Stimulated activated naive CD8-positive, alpha-beta T cell treated with anti-CD3 and anti-CD28 coated beads, Interleukin-15, Interleukin-2, amounts not matched to agents 100 ng/mL and 50 ng/mL, for 24 hours (primary cell): ENCODE results near the gene NCAM2.
A peak's percentile ranks its signal among the peaks of the same experiment; 100 is the strongest.

Experiments used
- H3K27ac Mint-ChIP-seq: one replicate; pipeline ENCODE4 v1.8.0; 2021; ENCODE audit warnings: mild to moderate bottlenecking, mixed read lengths
- H3K27me3 Mint-ChIP-seq: one replicate; pipeline ENCODE4 v1.8.0; 2021; ENCODE audit warnings: mixed read lengths
- H3K36me3 Mint-ChIP-seq: one replicate; pipeline ENCODE4 v1.8.0; 2021; ENCODE audit warnings: low read depth, mixed read lengths
- H3K4me1 Mint-ChIP-seq: one replicate; pipeline ENCODE4 v1.8.0; 2021; ENCODE audit warnings: low read depth, mixed read lengths
- H3K4me3 Mint-ChIP-seq: one replicate; pipeline ENCODE4 v1.8.0; 2021; ENCODE audit warnings: mild to moderate bottlenecking, mixed read lengths
- H3K9me3 Mint-ChIP-seq: one replicate; pipeline ENCODE4 v1.8.0; 2021; ENCODE audit warnings: mixed read lengths

NCAM2 gene

DNA sequence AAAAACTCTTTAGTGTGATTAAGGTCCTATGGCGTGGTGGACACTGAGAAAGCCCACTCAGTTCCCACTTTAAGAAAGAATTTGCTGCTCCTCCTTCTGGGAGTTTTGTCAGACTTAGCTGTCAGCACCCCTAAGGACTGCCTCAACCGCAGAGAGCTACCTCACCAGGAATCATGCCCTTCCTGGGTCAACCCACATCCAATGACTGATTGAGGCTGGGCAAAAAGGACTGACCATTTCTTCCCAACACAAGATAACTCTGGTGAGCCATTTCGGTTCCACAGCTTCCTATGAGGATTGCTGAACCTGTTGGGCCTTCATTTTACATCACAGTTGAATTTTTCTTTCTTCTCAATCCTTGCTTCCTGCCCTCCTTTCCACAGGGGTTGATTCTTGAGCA is 197.9 kb downstream of the NCAM2 start:
- Mint-ChIP-seq H3K4me1 (peaks cover 17% of the 10 kb centered on the region), H3K36me3 (no peaks in the 10 kb centered on the region), H3K27ac (no peak overlapping the region), H3K4me3 (no peak overlapping the region), H3K9me3 (peaks cover 7% of the 10 kb centered on the region), H3K27me3 (no peaks in the 10 kb centered on the region)

DNA sequence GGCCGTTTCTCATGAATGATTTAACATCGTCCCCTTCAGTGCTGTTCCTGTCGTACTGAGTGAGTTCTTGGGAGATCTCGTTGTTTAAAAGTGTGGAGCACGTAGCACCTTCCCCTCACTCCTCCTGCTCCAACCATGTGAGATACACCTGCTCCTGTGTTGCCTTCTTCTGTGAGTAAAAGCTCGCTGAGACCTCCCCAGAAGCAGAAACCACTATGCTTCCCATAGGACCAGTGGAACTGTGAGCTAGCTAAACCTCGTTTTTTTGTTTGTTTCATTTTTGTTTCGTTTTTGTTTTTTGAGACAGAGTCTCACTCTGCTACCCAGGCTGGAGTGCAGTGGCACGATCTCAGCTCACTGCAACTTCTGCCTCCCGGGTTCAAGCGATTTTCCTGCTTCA is 198.6 kb downstream of the NCAM2 start:
- H3K9me3 Mint-ChIP-seq, result peaks cover 7% of the 10 kb centered on the region
- H3K4me3 Mint-ChIP-seq, result no peak overlapping the region
- H3K4me1 Mint-ChIP-seq, result peaks cover 24% of the 10 kb centered on the region
- H3K36me3 Mint-ChIP-seq, result no peaks in the 10 kb centered on the region
- H3K27me3 Mint-ChIP-seq, result no peaks in the 10 kb centered on the region
- no peak overlapping the region for H3K27ac Mint-ChIP-seq

DNA sequence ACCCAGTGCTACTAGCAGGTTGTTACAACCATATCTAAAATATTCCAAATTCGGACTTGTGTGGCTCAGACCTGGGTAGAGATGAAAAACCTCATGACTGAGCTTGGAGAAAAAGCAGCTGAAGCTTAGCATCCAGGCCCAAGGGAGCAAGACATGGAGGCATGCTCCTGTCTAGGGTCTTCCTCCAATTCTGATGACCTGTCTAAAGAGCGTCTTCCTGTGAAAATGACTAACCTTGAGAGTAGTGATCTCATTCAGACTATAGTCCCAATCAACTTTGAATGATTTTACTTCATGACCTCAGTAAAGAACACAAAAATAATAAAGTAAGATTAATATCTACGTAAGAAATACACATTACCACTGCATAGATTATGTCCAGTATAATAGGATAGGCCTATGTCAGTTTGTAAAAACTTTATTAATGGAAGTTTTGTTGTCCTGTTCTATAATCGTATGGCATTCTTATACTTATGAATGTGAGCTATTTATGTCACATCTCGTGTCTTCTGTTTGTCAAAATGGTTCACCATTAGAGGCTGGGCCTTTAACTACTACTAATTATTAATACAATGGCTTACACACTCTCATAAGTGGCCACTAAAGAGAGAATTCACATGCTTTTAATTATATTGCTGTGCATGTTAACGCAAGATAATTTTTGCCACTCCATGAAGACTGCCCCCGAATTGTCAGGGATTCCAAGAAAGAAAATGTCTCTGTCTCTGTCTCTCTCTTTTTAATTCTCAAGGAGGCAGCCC is 201.3 kb downstream of the NCAM2 start:
- H3K27ac Mint-ChIP-seq, result peak overlapping the region; percentile 45

DNA sequence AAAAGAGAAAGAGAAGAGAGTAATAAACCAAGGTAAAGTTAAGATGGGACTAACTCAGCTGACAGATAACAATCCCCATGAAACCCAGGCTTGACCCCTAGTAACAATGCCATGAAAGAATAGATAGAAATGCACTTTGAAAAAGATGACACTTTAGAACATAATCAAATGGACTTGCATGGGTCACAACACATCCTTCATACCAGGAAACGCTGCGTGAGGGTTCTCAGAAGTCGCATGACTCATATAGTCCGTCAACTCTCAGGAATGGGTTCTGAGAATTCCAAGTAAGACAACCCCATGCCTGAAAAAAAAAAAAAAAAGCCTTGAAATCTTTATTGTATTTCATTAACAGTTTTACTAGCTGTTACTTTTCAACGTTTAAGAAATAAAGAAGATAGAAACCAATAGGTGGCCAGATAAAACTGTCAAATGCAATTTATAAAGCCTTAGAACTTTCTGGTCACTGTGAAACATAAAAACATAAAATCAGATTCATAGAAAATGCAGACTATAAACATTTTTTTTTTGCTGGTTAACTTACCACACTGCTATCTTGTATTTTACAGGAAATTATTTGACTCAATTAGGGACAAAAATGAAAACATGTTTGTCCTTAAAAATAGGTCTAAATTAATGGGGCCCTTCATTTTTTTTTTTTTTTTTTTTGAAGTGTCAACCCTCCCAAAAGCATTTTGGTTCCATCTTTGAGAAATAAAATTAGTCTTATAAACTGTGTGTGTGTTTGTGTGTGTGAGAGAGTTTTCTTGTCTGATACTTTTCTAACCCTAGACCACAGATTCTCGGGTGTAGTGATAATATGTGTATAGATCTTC is 202.1 kb downstream of the NCAM2 start:
- Mint-ChIP-seq H3K4me1 (peaks cover 24% of the 10 kb centered on the region), H3K27ac (peak overlapping the region; percentile 45), H3K4me3 (no peak overlapping the region), H3K27me3 (no peaks in the 10 kb centered on the region), H3K36me3 (no peaks in the 10 kb centered on the region), H3K9me3 (peaks cover 3% of the 10 kb centered on the region)

More for the DNA sequence above, 201.3 kb downstream of the NCAM2 start:
- H3K4me3 Mint-ChIP-seq, result no peak overlapping the region
- H3K36me3 Mint-ChIP-seq, result no peaks in the 10 kb centered on the region
- H3K27me3 Mint-ChIP-seq, result no peaks in the 10 kb centered on the region
- peaks cover 3% of the 10 kb centered on the region for H3K9me3 Mint-ChIP-seq
- peaks cover 24% of the 10 kb centered on the region for H3K4me1 Mint-ChIP-seq

DNA sequence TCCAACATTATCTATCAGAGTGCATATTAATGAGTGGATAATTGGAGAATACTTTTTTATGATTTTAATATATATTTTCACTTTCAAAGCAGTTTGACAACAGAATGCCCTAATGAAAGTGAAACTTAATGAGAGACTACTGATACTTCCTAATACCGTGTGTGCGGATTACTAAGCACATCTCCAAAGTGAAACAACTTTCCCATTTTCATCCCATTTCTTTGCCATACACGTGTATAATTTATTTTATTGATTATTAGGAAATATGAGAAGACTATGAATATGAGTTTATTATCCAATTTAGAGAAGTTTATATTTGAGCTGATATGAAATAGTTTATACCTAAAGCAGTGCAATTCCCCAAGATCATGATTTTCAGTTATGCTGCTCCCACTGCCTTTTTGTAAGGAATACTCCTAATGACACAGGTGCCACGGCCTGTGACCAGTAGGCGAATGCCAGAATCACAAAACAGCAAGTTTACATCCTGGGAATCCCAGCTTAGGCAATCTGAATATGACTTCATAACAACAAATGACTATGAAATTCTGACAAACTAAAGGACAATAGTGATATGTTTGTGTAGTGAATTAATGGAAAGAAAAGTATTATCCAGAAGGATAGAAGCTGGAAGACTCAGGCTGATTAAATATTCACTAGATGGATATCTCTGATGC is 202.9 kb downstream of the NCAM2 start:
- Mint-ChIP-seq H3K4me1 (peaks cover 24% of the 10 kb centered on the region), H3K4me3 (no peak overlapping the region), H3K27ac (peak overlapping the region; percentile 41), H3K27me3 (no peaks in the 10 kb centered on the region), H3K36me3 (no peaks in the 10 kb centered on the region), H3K9me3 (peaks cover 3% of the 10 kb centered on the region)

DNA sequence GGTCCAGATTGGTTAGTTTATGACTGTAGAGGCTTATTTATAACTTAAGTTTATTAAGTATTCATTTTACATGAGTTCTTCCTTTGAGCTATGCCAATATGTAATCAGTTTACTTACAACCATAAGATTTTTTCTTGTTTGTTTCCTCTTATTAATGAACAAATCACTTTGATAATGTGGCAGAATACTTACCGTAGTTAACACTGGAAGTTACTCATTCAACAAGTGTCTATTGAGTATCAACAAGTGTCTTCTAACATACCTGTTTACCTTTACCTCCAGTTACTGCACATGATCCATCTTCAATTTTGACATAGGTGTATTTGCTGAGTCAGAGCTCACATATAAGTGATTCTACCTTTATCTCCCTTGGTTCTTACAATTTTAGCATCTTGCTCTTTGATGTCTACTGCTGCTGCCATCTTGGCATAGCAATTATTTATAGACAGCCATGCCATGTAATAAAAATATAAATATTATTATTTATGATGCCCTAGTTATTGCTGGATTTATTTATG is 205.7 kb downstream of the NCAM2 start:
- no peaks in the 10 kb centered on the region for H3K27me3 Mint-ChIP-seq
- no peak overlapping the region for H3K4me3 Mint-ChIP-seq
- no peaks in the 10 kb centered on the region for H3K9me3 Mint-ChIP-seq
- peaks cover 24% of the 10 kb centered on the region for H3K4me1 Mint-ChIP-seq
- no peaks in the 10 kb centered on the region for H3K36me3 Mint-ChIP-seq
- H3K27ac Mint-ChIP-seq, result no peak overlapping the region

DNA sequence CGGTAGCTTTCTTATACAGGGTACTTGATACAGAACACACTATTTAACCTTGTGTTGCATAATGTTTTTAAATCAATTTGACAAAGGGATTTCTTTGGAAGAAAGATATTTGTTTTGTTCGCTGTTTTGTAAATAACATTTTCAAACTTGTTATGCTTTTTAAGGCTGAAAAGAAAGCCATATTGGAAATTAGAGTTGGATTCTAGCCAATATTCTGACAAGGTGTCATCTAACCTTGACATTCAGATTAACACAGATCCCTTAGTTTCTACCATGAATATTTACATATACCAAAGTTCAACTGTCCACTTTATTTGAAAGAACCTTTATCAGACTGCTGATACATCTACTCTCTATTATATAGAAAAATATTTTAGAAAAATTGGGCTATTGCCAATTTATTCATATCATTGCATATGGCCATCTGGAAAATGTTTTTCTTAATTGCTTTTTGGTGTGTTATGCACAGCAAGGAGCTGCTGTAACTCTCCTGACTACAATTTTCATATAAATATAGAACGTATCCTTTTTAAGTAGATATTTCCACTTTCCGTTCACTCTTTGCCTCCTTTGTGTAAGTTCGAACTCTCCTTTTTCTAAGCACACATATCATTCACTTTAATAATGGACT is 206.3 kb downstream of the NCAM2 start:
- H3K36me3 Mint-ChIP-seq, result no peaks in the 10 kb centered on the region
- H3K4me3 Mint-ChIP-seq, result no peak overlapping the region
- H3K27me3 Mint-ChIP-seq, result no peaks in the 10 kb centered on the region
- peaks cover 19% of the 10 kb centered on the region for H3K4me1 Mint-ChIP-seq
- no peak overlapping the region for H3K27ac Mint-ChIP-seq
- no peaks in the 10 kb centered on the region for H3K9me3 Mint-ChIP-seq

DNA sequence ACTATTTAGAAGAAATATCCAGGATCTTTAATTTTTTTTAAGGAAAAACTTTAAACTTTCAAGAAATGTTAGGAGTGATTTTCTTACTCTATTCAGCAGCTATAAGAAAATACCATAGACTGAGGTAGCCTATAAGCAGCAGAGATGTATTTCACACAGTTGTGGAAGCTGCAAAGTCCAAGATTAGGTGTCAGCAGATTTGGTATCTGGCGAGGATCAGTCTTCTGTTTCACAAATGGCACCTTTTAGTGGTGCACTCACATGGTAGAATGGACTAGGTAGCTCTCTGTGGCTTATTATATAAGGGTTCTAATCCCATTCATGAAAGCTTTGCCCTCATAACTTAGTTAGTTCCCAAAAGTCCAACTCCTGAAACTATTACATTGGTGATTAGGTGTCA is 207.4 kb downstream of the NCAM2 start:
- Mint-ChIP-seq H3K4me1 (peaks cover 9% of the 10 kb centered on the region), H3K9me3 (no peaks in the 10 kb centered on the region), H3K27ac (no peak overlapping the region), H3K27me3 (no peaks in the 10 kb centered on the region), H3K36me3 (no peaks in the 10 kb centered on the region), H3K4me3 (no peak overlapping the region)

DNA sequence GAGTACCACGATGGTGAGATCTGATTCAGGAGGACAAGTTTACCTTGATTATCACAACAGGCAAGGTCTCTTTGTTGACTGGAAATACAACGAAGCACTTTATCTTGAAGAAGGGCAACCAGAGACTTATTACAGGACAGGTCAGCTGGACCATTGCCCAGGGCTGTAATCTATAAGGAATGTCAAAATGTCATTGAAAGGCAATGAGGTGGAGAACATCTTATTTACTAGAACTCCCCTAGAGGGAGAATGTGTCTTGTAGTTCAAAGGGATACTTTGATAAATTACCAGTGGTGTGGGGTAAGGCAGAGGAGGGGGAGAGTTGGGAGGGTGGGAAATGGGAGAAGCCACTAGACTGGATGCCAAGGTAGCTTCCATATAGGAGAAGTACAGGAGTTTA is 212.3 kb downstream of the NCAM2 start:
- H3K4me1 Mint-ChIP-seq, result no peaks in the 10 kb centered on the region
- H3K4me3 Mint-ChIP-seq, result no peak overlapping the region
- no peaks in the 10 kb centered on the region for H3K9me3 Mint-ChIP-seq
- no peaks in the 10 kb centered on the region for H3K36me3 Mint-ChIP-seq
- H3K27ac Mint-ChIP-seq, result no peak overlapping the region
- H3K27me3 Mint-ChIP-seq, result no peaks in the 10 kb centered on the region

DNA sequence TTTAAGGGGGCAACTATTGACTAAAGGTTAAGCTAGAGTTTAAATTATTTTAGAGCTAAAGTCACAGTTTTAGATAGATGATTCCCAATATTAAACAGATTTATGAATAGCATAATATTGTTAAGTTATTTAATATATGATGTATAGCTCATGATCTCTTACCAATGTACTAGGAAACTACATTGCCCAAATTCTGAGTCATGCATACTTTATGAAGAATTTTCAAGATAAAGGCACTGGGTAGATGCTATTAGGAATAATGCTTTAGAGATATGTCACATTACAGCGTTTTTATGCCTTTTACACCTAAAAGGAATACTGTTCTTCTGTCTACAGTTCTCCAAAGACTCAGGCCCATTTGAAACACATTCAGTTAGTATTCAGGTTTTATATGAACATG is 215.1 kb downstream of the NCAM2 start:
- Mint-ChIP-seq H3K36me3 (no peaks in the 10 kb centered on the region), H3K27ac (no peak overlapping the region), H3K27me3 (no peaks in the 10 kb centered on the region), H3K4me3 (no peak overlapping the region), H3K4me1 (no peaks in the 10 kb centered on the region), H3K9me3 (no peaks in the 10 kb centered on the region)

DNA sequence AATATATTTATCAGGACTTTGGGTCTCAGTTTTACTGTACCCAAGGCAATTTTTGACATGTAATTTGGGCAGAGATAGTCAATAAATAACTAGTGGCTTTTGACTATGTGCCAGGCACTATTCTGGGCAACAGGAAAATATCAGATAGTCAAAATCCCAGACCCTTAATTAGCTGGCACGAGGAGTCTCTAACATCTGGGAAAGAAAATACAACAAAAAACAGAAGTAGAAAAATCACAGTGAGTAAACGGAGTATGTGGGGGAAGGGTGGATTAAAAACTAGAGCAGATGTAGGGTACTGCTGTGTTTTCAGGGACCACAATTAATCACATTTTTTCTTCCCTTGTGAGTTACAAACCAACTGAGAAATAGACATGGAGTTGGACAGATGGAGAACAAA is 217.8 kb downstream of the NCAM2 start:
- H3K4me3 Mint-ChIP-seq, result no peak overlapping the region
- no peak overlapping the region for H3K27ac Mint-ChIP-seq
- H3K36me3 Mint-ChIP-seq, result no peaks in the 10 kb centered on the region
- no peaks in the 10 kb centered on the region for H3K9me3 Mint-ChIP-seq
- no peaks in the 10 kb centered on the region for H3K27me3 Mint-ChIP-seq
- H3K4me1 Mint-ChIP-seq, result no peaks in the 10 kb centered on the region

DNA sequence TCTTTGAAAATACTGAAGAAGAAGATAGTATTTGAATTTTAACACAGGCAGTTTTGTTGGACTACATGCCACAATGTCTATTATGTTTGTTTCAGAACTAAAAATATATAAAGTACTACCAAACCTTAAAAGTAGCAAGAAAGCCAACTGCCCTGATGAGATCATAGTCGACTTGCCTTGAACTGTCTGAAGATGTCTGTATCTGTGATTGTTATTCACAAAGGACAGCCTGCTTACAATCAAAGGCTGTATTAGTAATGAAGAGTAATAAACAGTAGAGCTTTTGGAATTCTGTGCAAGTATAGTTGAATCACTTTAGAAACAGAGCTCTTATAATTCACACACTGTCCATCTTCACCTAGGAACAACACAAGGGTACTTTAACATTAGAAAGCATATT is 228.3 kb downstream of the NCAM2 start:
- no peaks in the 10 kb centered on the region for H3K36me3 Mint-ChIP-seq
- peaks cover 3% of the 10 kb centered on the region for H3K9me3 Mint-ChIP-seq
- no peak overlapping the region for H3K4me3 Mint-ChIP-seq
- H3K4me1 Mint-ChIP-seq, result no peaks in the 10 kb centered on the region
- H3K27me3 Mint-ChIP-seq, result no peaks in the 10 kb centered on the region
- no peak overlapping the region for H3K27ac Mint-ChIP-seq

DNA sequence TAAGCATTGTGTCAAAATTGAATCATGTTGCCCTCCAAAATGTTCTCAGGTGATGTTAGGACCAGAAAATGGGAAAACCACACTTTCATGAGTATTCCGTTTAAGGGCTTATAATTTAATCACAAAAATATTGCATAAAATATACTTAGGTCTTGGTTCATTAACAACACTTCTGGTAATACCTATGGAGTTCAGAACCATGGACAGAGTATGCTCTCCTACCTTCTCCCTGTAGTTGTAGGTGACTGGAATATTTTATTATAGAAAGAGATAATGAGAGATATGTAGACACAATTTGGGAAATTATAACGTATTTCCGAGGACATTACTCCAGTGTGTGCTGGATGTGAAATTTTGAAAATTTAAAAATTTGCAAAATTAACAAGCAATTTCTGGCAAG is 232.5 kb downstream of the NCAM2 start:
- no peak overlapping the region for H3K27ac Mint-ChIP-seq

DNA sequence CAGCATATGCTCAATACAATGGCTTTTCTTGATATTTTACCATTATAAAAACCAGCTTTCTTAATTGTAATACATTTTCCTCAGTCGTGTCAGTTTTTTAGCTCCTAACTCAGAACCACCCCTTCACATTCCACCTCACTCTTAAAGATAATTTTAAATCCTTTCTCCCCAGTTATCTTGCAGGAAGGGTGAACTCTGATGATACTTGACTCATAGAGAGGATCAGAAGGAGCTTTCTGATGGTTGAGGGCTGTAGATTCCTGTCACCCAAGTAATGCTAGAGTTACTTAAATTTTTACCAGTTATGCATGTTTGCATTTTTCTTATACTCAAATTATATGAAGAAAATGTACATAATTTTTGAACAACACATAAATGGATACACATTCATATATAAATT is 233.7 kb downstream of the NCAM2 start:
- Mint-ChIP-seq H3K27me3 (no peaks in the 10 kb centered on the region), H3K4me3 (no peak overlapping the region), H3K27ac (no peak overlapping the region), H3K4me1 (no peaks in the 10 kb centered on the region), H3K9me3 (no peaks in the 10 kb centered on the region), H3K36me3 (no peaks in the 10 kb centered on the region)

More for the DNA sequence above, 232.5 kb downstream of the NCAM2 start:
- Mint-ChIP-seq H3K4me1 (no peaks in the 10 kb centered on the region), H3K4me3 (no peak overlapping the region), H3K27me3 (no peaks in the 10 kb centered on the region), H3K36me3 (no peaks in the 10 kb centered on the region), H3K9me3 (no peaks in the 10 kb centered on the region)
